NK-92 (cell line): ENCODE data around the gene GPR107.

Source experiments
- DNase-seq: peaks from one replicate; lab custom pipeline; 2025; ENCODE audit not compliant: unreplicated experiment; lab: John Stamatoyannopoulos, UW

GPR107 gene

GRCh38 chr9:130155647-130156046 lies 101.9 kb downstream of the GPR107 start:
- no peak for DNase-seq

GRCh38 chr9:130156672-130157071 lies 103.0 kb downstream of the GPR107 start:
- DNase-seq: no peak

GRCh38 chr9:130157079-130157478 lies 103.4 kb downstream of the GPR107 start:
- no peak for DNase-seq

GRCh38 chr9:130158001-130158400 lies 104.3 kb downstream of the GPR107 start:
- no peak for DNase-seq

GRCh38 chr9:130159057-130159456 lies 105.4 kb downstream of the GPR107 start:
- DNase-seq: no peak

- DNase-seq: no peak
These were observed 106.4 kb downstream of the GPR107 start for GRCh38 chr9:130159915-130160670.

GRCh38 chr9:130160862-130161470 lies 107.3 kb downstream of the GPR107 start:
- DNase-seq: no peak

GRCh38 chr9:130165579-130165978 lies 111.9 kb downstream of the GPR107 start:
- no peak for DNase-seq

- DNase-seq: no peak
These were observed 112.7 kb downstream of the GPR107 start for GRCh38 chr9:130166399-130166798.

GRCh38 chr9:130167927-130168326 lies 114.2 kb downstream of the GPR107 start:
- DNase-seq: no peak

- no peak for DNase-seq
These were observed 117.8 kb downstream of the GPR107 start for GRCh38 chr9:130171226-130172148.

- no peak for DNase-seq
These were observed 118.6 kb downstream of the GPR107 start, which contains the start of gene NCS1 for GRCh38 chr9:130172161-130172857. Gene NCS1, plus strand, starts transcription at chr9:130172404. Its CDS starts 260 bp downstream, at chr9:130172664.

GRCh38 chr9:130172858-130173665 lies 119.4 kb downstream of the GPR107 start:
- DNase-seq: no peak

- DNase-seq: no peak
These were observed 119.9 kb downstream of the GPR107 start for GRCh38 chr9:130173666-130173983.

- no peak for DNase-seq
These were observed 120.3 kb downstream of the GPR107 start for GRCh38 chr9:130174025-130174424.

- DNase-seq: no peak
These were observed 121.2 kb downstream of the GPR107 start for GRCh38 chr9:130174920-130175321.

GRCh38 chr9:130175355-130175754 lies 121.6 kb downstream of the GPR107 start:
- DNase-seq: no peak

- DNase-seq: no peak
These were observed 123.1 kb downstream of the GPR107 start for GRCh38 chr9:130176760-130177159.

- no peak for DNase-seq
These were observed 124.4 kb downstream of the GPR107 start for GRCh38 chr9:130177898-130178805.
